HUES64 (cell line): Measurements from ENCODE around the gene DDX49.
"Not testable (repeated sequence)": the region's sequence is repeated elsewhere in the genome, so short reads cannot be mapped to it uniquely, and the experiment has no call there.

Experiments used
- H3K27ac ChIP-seq: 2 replicates; pipeline ENCODE4 v1.7.0; 2013; ENCODE audit warnings: low read depth, low read length, inconsistent platforms
- H3K27me3 ChIP-seq: 2 replicates; pipeline ENCODE4 v1.6.1; 2013; ENCODE audit warnings: mild to moderate bottlenecking, low read length; ENCODE audit not compliant: insufficient read depth
- H3K36me3 ChIP-seq: 2 replicates; pipeline ENCODE4 v1.6.1; 2013; ENCODE audit warnings: mild to moderate bottlenecking, low read length; ENCODE audit not compliant: insufficient read depth
- H3K4me1 ChIP-seq: 2 replicates; pipeline ENCODE4 v1.6.1; 2013; ENCODE audit warnings: mild to moderate bottlenecking, low read length, moderate library complexity; ENCODE audit not compliant: insufficient read depth
- H3K4me3 ChIP-seq: 2 replicates; pipeline ENCODE4 v1.5.1; 2013; ENCODE audit warnings: mild to moderate bottlenecking, low read length, moderate library complexity
- H3K9ac ChIP-seq: 2 replicates; pipeline ENCODE4 v1.6.1; 2013; ENCODE audit warnings: mild to moderate bottlenecking, low read depth, low read length
- H3K9me3 ChIP-seq: 2 replicates; pipeline ENCODE4 v1.6.1; 2013; ENCODE audit warnings: low read depth, low read length; ENCODE audit not compliant: insufficient read depth
- WGBS: fragments of 150-250, 120-280 bp; methylation state at CpG from one replicate; pipeline ENCODE4 v1.1.7; 2013; ENCODE audit warnings: missing lambda C conversion rate; 5-methylcytosine and 5-hydroxymethylcytosine counted together

The DDX49 gene

DNA sequence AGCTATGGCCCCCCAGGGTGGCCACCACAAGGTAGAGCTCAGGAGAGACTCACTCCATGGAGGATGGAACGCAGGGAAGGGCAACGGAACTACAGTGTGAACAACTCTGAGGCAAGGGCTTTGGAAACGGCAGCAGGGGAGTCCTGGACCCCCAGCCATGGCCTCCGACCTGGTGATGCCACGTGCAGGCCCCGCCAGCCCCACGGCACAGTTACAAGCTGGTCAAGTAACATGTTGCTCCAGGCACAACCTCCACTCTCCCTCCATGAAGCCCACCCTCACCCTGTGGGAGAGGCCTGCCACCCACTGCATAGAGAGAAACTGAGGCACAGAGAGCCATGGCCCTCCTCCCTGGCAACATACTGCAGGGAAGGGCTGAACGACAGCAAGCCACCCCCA is 14.5 kb upstream of the DDX49 start:
- no peaks in the 10 kb centered on the region for H3K4me1 ChIP-seq
- H3K27me3 ChIP-seq = no peaks in the 10 kb centered on the region
- no peak overlapping the region for H3K27ac ChIP-seq
- H3K4me3 ChIP-seq = no peak overlapping the region
- no peak overlapping the region for H3K9ac ChIP-seq
- no peaks in the 10 kb centered on the region for H3K9me3 ChIP-seq
- 94% methylated on average over 8 of the region's 8 CpGs for WGBS
- H3K36me3 ChIP-seq = peaks cover 45% of the 10 kb centered on the region

DNA sequence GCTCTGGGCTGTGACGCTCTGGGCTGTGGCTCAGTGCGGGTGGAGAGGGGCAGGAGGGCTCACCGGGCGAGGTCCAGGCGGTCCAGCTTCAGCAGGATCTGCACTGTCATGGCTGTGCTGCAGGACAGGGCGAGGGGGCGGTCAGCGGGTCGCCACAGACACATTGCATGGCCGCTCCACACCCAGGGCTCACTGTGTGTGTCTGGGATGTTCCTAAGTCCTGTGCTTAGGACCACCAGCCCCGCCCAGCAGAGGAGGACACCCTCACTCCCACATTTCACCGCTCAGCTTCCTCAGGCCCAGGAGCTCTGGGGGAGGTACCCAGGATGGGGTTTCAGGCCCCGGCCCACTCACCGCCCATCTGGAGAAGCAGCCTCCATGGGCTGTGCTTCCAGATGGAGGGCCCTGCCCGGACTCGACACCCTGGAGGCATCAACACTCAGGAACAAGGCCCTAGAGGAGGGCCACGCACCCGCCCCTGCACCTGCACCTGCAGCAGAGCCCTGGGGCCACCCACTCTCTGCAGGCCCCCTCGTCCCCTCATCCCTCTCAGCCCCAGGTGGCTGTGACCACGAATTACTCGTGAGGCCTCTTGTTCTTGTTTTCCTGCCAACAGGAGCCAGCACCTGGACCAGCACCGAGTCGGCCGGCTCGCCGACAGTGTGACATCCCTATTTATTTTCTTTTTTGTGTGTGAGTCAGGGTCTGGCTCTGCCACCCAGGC is 13.8 kb upstream of the DDX49 start:
- Histone ChIP-seq H3K27me3 (no peaks in the 10 kb centered on the region), H3K36me3 (peaks cover 41% of the 10 kb centered on the region), H3K9ac (no peak overlapping the region), H3K4me1 (no peaks in the 10 kb centered on the region), H3K27ac (no peak overlapping the region), H3K4me3 (no peak overlapping the region), H3K9me3 (no peaks in the 10 kb centered on the region)
- WGBS = 94% methylated on average over 26 of the region's 26 CpGs

DNA sequence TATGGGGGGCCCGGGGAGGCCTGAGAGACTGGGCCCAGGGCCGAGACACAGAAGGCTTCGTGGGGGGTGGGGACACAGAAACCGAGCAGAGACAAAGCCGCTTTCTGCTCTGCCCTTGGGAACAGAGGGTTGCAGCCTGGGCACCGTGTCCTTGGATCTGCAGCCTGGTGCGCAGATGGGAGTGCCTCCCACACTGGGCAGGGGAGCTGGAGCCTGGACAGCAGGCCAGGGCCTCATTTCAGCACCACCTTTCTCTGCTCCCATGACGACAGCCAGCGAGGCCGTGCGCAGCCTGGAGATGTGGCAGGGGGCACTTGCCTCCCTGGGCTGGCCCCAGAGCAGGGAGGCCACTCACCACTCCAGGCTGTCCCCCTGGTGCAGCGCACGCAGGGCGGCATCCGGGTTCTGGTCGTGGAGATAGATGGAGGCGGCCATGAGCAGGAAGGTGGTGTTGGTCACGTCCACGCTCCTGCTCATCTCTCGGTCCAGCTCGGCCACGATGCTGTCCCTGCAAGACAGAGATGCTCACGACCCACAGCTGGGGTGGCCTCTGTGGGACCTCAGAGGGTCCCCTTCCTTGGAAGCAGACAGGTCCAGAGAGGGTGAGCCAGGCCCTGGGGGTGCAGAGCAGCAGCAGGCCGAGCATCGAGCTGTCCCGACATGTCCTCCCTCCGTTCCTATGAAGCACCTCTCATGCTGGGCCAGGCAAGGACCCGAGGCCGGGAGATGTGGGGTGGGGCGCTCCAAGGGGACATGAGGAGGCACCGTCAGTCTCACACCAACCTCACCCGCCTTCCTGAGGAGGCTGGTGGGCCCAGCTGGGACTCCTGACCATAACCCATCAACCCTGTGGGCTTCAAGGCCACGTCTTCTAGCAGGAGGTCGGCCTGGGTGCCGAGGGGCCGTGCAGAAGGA is 12.7 kb upstream of the DDX49 start:
- Histone ChIP-seq H3K4me1 (no peaks in the 10 kb centered on the region), H3K9me3 (no peaks in the 10 kb centered on the region), H3K9ac (no peak overlapping the region), H3K36me3 (peaks cover 41% of the 10 kb centered on the region), H3K4me3 (no peak overlapping the region), H3K27ac (no peak overlapping the region), H3K27me3 (no peaks in the 10 kb centered on the region)
- 96% methylated on average over 36 of the region's 36 CpGs for WGBS

DNA sequence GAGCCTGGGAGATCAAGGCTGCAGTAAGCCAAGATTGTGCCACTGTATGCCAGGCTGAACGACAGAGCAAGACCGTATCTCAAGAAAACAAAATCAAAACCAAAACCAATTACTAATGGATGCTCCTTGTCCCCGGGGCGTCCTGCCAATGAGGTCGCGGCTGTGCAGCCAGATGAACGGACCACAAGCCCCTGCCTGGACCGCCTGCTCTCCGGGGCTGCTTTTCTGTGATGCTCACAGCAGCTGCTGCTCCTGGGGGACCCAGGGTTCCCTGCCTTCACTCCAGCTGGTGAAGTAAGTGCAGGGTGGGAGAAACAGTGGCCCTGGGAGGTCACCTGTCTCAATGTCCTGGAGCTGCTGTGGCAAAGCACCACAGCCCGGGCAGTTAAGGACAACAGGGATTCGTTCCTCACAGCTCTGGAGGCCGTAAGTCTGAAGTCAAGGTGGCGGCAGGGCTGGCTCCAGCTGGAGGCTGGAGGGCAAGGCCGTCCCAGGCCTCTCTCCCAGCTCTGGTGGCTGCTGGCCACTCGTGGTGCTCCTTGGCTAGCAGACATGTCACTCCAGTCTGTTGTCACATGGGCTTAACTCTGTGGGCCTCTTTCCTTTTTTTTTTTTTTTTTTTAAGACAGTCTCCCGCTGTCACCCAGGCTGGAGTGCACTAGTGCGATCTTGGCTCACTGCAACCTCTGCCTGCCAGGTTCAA is 10.4 kb upstream of the DDX49 start:
- Histone ChIP-seq H3K36me3 (peaks cover 45% of the 10 kb centered on the region), H3K27me3 (no peaks in the 10 kb centered on the region), H3K9ac (no peak overlapping the region), H3K27ac (no peak overlapping the region), H3K4me3 (no peak overlapping the region), H3K9me3 (no peaks in the 10 kb centered on the region), H3K4me1 (no peaks in the 10 kb centered on the region)
- 93% methylated on average over 17 of the region's 17 CpGs for WGBS

DNA sequence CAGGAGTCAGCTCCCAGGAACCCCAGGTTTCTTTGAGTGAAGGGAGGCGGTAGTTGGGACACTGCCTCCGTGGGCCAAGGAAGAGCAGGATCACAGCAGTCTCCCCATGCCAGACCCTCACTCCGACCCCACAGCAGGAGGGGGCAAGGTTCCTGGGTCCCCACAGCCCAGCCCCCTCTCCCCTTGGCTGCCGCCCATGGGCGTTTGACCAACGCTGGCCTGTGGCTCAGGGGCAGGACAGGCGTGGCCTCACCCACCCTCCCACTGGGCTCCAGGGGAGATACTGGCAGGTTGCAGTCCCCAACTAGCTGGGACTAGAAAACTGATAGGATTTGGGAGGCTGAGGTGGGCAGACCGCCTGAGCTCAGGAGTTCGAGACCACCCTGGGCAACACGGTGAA is 9.5 kb upstream of the DDX49 start:
- peaks cover 47% of the 10 kb centered on the region for H3K36me3 ChIP-seq
- 89% methylated on average over 10 of the region's 10 CpGs for WGBS
- no peak overlapping the region for H3K9ac ChIP-seq
- no peaks in the 10 kb centered on the region for H3K9me3 ChIP-seq
- no peak overlapping the region for H3K27ac ChIP-seq
- H3K4me3 ChIP-seq = no peak overlapping the region
- H3K4me1 ChIP-seq = no peaks in the 10 kb centered on the region
- no peaks in the 10 kb centered on the region for H3K27me3 ChIP-seq

DNA sequence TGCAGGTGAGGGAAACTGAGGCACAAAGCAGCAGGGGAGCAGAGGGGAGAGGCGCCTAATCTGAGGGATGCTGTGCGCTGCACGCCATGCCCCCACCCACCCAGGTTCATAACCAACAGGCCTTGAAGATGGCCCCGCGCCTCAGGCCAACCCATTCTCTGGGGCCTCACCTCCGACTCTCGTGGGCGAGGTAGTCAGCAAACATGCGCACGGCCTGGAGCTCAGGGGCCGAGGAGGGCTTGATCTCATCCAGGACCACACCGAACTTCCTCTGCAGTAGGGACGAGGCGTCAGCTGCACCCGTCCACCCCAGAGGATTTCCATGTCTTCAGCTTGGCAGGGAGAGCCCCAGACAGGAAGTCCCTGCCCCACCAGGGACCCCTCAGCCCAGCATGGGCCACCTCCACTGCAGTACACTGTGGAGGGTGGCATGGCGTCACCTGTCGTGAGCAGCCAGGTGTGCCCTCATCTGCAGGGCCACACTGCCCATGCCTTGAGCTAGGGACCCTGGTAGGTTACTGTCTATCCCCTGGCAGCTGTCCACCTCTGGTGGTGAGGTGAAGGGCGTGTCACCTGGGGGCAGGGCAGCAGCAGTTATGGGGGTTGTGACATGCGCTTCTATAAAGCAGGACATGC is 8.6 kb upstream of the DDX49 start:
- Histone ChIP-seq H3K27me3 (no peaks in the 10 kb centered on the region), H3K9me3 (no peaks in the 10 kb centered on the region), H3K36me3 (peaks cover 48% of the 10 kb centered on the region), H3K27ac (no peak overlapping the region), H3K4me3 (no peak overlapping the region), H3K9ac (no peak overlapping the region), H3K4me1 (no peaks in the 10 kb centered on the region)
- WGBS = 95% methylated on average over 19 of the region's 19 CpGs

DNA sequence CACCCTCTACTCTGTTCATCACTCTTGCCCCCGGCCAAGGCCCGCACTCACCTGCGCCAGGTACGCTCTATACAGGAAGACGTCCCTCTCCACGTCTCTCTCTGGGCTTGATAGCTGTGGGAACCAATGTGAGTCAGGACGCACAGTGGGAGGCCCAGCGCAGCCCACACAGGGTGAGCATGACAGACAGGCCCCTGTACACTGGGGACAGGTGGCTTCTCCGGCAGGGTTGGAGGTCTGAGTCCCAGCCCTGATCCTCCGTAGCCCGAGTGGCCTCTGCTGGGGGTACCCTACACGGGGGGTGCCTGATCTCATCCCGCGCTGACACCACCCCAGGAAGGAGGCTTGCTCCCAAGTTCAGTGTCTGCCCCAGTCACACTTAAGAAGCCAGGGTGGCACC is 6.6 kb upstream of the DDX49 start:
- Histone ChIP-seq H3K9me3 (no peaks in the 10 kb centered on the region), H3K27ac (no peak overlapping the region), H3K36me3 (peaks cover 31% of the 10 kb centered on the region), H3K4me3 (no peak overlapping the region), H3K27me3 (no peaks in the 10 kb centered on the region), H3K9ac (no peak overlapping the region), H3K4me1 (no peaks in the 10 kb centered on the region)
- 96% methylated on average over 14 of the region's 14 CpGs for WGBS

DNA sequence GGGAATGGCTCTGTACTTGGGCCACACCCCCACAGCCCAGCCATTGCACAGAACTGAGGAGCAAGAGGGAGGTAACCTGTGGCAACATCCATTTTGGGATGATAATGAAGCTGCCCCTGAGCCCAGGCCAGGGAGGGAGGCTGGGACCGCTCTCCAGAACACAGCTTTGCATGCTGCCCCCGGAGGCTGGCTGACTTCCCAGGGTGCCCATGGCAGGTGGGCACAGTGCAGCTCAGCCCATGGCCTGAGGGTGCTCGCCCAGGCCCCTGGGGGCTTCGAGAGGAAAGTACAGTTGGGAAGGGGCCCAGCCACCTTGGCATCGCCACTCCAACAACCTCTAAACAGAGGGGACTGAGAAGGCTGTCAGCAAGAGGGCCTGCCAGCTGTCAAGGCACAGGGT is 6.0 kb upstream of the DDX49 start:
- WGBS = 93% methylated on average over 5 of the region's 5 CpGs
- H3K27ac ChIP-seq = no peak overlapping the region
- no peaks in the 10 kb centered on the region for H3K4me1 ChIP-seq
- peaks cover 31% of the 10 kb centered on the region for H3K36me3 ChIP-seq
- no peak overlapping the region for H3K4me3 ChIP-seq
- H3K9me3 ChIP-seq = no peaks in the 10 kb centered on the region
- H3K9ac ChIP-seq = no peak overlapping the region
- no peaks in the 10 kb centered on the region for H3K27me3 ChIP-seq

DNA sequence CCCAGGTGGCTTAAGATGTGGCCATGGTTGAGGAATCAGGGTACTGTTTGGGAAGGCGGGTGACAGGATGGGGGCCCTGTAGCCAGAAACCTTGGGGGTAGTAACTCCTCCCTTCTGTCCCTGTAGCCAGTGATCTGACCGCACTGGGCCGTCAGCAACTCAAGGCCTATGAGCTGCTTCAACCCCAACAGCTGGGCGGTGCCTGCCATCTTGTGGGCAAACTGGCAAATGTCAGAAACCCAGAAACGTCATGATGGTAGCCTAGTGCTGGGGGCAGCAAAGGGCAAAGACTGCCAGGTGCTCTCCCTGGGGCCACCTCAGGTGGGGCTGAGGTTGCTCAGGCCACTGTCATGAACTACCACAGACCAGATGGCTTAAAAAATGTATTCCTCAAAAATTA is 3.9 kb upstream of the DDX49 start:
- Histone ChIP-seq H3K4me1 (0 out of 2 replicates have a peak, but pooled peaks cover 2% of the 10 kb centered on the region), H3K9me3 (no peaks in the 10 kb centered on the region), H3K27me3 (no peaks in the 10 kb centered on the region), H3K27ac (no peak overlapping the region), H3K9ac (no peak overlapping the region), H3K4me3 (no peak overlapping the region), H3K36me3 (peaks cover 18% of the 10 kb centered on the region)
- 83% methylated on average over 5 of the region's 5 CpGs for WGBS

DNA sequence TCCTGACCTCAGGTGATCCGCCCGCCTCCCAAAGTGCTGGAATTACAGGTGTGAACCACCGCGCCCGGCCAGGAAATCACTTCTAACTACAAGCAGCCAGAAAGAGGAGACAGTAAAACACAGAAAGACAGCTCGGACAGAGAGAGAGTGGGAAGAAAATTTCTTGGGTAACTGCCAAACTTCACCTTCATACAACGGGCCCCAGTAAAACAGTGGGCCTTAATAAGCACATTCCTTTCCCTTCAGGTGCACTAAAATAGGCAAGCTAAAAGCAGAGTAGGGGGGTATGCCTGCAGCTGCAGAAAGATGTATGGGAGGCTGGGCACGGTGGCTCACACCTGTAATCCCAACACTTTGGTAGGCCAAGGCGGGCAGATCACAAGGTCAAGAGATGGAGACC is 1.9 kb upstream of the DDX49 start:
- not testable (repeated sequence) for H3K4me3 ChIP-seq, H3K9ac ChIP-seq, H3K4me1 ChIP-seq, H3K9me3 ChIP-seq, H3K27ac ChIP-seq, H3K27me3 ChIP-seq
- 90% methylated on average over 8 of the region's 9 CpGs for WGBS
- H3K36me3 ChIP-seq = peaks cover 18% of the 10 kb centered on the region

DNA sequence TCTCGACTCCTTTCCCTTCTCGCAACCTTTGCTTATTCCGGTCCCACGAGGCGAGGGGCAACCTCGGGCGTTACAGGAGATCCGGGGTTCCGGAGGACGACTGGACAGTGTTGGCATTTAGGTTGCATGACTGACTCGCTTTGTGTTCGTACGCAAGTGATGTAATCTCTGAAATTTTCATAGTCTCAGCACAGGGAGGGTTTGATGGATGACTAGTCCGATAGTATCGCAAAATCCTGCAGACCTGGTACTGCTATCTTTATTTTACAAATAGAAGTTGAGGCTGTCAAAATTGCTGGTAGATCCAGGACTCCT is 342 bp downstream of the DDX49 start:
- Histone ChIP-seq H3K27ac (no peak overlapping the region), H3K36me3 (peaks cover 35% of the 10 kb centered on the region)

More for the DNA sequence above, 342 bp downstream of the DDX49 start:
- H3K4me3 ChIP-seq = peak overlapping the region; percentile 99
- H3K27me3 ChIP-seq = no peaks in the 10 kb centered on the region
- H3K9ac ChIP-seq = peak overlapping the region; percentile 81
- H3K4me1 ChIP-seq = 0 out of 2 replicates have a peak, but pooled peaks cover 2% of the 10 kb centered on the region
- H3K9me3 ChIP-seq = no peaks in the 10 kb centered on the region
- WGBS = 3% methylated on average over 15 of the region's 15 CpGs
